ENCODE measurements around the gene COL19A1.

Gene COL19A1

DNA sequence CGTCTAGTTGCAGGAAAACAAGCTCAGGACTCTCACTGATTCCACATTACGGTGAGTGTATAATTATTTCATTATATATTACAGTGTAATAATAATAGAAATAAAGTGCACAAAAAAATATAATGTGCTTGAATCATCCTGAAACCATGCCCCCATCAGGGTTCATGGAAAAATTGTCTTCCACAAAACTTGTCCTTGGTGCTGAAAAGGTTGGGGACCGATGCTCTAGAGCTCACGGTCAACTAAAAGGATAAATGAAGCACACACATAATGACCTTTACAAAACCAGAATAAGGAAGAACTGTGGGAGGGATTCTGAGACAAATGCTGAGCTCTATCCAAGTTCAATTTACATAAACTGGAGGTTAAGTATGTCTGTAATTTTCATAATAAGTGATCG, 194.3 kb downstream of the COL19A1 start:
- no peak for DNase-seq (ENCODE audit: low spot score)

DNA sequence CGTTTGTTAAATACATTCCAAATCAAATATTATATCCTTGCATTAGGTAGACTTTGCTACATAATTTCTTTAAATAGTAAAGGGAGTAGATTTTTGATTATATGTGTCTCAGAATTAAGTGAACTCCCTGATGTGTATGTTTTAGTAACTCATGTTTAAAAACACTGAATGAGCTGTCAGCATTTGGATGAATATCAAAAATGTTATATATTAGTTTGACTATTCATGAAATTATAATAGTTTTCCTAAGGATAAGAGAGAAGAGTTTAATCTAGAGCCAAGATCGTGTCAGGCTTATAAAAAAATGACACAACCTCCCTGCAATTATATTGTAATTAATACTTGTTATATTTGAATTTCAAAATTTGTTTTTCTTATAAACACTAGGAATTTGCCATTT, 195.2 kb downstream of the COL19A1 start:
- no peak for DNase-seq (ENCODE audit: low spot score)

DNA sequence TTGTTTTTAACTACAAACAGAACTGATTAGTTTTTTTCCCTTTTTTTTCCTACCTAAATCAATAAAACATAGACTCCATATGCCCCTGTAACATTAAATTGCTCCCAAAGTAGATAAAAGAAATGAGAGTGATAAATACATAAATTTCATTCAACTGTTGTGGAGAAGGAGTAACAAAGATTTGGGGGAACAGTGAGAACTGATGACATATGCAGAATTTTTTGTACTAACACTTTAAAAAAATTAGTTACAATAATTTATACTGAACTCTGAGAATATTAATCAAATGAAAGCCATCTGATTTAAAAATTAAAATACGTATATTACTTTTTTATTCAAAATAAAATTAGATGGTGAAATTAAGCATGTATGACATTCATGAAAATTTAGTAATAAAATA, 195.7 kb downstream of the COL19A1 start:
- no peak for DNase-seq (ENCODE audit: low spot score)

DNA sequence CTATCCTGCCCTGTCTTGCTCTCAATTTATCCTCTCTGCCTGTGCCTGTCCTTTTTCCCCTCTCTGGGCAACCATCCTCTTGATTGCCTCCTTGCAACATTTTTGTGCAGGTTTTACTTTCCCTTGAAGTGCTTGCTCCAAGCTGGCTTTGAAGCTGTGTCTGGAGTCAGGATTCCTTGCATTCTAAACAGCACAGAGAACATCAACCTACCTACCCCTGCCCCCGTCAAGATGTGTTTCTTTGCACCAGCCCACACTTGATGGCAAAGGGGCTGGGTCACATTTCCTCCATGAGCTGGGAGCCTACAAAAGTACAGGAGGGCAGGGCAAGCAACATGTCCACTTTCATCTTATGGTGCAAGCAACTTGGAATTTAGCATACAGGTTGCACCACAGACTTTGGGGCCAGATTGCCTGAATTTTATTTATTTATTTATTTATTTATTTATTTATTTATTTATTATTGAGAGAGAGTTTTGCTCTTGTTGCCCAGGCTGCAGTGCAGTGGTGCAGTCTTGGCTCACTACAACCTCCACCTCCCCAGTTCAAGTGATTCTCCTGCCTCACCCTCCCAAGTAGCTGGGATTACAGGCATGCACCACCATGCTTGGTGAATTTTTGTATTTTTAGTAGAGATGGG, 206.3 kb downstream of the COL19A1 start:
- no peak for DNase-seq (ENCODE audit: low spot score)

DNA sequence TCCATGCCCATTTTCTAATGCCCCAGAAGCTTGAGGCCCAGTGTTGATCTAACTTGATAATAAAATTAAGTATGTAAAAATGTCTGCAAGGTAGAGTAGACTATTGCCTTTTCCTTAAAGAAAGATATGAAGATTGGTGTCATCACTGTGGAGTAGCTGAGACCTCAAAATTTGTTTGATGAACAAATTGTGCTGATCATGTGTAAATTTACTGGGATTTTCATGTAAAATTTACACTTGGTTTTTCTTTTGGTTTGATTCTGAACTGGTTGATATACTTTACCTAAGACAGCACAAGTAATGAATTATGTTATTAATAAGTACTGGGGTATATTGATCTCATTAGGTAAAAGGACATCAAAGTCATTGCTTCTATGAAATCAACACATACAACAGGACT, 207.3 kb downstream of the COL19A1 start:
- no peak for DNase-seq (ENCODE audit: low spot score)

DNA sequence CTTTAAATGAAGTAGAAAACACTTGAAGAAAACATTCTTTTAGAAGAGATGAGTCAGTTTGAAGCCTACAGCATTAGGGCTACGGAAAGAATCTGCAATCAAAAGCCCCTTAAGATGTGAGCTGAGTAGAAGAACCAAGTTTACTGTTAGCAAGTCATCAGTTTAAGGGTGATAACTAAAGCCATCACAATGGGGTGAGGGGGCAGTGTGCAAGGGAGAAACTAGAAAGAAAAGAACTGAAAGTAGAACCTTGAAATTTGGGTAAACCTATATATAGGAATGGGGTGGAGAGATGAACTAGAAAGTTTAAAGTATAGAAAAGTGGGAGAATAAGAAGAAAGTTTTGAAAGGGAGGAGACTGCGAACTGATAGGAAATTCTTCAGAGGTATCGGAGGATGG, 212.9 kb downstream of the COL19A1 start:
- no peak for DNase-seq (ENCODE audit: low spot score)

DNA sequence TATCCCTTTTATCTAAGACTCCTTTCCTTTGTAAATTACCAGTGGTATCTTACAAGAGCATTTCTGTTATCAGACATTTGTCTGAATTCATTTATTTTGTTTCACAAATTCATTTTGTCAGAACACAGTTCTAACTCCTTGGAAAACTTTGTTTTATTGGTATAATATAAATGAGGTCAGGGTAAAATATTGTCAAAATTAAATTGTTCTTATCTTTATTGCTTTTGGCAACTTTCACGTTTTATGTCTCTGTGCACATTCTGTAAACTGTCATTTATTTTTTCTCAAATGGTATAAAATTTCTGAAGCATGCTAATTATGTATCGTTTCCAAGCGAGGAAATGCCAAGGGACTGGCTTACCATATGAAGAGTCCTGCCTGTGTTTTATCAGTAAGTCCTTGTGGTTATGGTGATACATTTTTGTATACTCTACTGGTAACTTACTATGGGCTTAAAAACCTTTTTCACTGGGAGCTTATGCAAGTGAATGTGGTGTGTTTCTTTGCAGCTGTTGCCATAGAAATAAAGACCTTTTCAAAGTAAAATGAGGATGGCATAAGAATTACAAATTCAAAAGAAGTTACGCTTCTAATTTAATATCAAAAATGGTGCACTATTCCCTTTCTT, 214.2 kb downstream of the COL19A1 start:
- no peak for DNase-seq (ENCODE audit: low spot score)

DNA sequence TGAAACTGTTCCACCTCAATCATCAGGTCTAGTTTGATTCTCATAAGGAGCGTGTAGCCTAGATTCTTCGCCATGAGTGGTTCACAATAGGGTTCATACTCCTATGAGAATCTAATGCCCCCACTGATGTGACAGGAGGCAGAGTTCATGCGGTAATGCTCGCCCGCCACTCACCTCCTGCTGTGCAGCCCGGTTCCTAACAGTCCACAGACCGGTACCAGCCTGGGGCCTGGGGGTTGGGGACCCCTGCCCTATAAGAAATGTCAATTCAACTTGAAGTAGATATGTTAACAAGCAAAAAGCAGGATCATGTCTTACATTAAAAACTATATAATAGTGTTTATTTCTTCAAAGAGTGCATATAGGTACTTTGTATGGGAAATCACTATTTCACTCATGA, 216.5 kb downstream of the COL19A1 start:
- DNase-seq (ENCODE audit: low spot score): no peak

DNA sequence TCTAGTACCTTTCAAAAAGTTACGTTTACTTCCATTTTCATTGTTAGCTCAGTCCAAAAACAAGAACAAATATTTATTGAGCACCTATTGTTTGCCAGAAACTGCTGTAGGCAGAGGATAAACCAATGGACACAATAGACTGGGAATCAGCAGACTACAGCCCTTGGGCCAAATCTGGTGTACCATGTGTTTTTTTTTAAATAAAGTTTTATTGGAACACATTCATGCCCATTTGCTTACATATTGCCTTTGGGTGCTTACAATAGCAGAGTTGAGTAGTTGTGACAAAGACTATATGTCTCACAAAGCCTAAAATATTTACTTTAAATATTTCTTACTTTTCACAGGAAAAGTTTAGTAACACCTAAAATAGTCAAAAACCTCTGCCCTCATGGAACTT, 220.4 kb downstream of the COL19A1 start:
- DNase-seq (ENCODE audit: low spot score): no peak

DNA sequence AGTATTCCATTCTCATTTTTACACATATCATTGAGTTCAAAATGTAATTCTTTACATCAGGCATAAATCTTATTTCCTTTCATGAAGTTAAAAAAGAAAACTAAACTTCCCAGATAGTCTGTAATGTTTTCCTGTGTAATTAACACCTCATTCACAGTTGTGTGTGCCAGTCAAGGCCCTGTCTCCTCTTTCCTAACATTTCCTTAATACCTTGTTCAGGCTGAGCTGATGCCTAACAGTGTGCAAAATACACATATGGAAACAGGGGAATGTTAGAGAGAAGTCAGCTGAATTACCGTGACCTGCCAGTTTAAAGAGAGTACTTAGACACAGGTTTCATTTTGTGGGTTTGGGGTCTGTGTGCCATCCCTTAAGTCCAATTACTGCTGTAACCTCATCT, 227.8 kb downstream of the COL19A1 start:
- DNase-seq (ENCODE audit: low spot score): no peak

DNA sequence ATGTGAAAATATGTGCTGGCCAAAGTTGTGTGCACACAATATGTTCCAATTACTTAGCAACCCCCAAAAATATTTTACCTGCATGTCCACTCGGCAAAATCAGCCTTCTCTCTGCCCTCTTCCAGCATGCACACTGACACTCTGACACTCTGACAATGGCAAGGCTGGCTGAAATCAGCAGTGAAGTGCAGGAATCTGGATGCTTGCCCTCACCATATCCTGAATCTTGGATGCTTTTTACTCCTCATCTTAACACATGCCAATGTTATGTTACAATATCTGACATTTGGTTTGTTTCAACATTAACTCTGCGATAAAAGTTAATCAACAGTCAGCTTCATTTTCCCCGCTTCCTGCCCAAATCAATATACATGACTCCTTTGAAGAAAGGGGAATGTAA, 233.4 kb downstream of the COL19A1 start:
- DNase-seq (ENCODE audit: low spot score): no peak

DNA sequence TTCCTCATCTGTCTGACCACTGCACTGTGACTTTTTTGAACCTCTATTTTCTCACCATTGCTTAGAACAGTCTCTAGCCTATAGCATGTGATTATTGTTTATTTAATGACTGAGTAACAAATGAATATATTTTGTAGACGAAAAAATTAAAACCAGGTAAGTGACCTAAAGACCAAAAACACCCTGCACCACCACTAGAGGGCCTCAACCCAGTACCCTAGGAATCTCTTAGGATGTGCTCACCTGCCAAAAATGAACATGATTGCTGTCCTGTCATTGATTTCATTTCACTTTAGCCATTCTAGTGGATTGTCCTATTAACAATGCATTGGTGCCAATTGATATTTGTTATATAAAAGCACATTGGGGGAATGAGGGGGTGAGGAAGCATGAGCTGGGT, 237.4 kb downstream of the COL19A1 start:
- DNase-seq (ENCODE audit: low spot score): peak; percentile 4

DNA sequence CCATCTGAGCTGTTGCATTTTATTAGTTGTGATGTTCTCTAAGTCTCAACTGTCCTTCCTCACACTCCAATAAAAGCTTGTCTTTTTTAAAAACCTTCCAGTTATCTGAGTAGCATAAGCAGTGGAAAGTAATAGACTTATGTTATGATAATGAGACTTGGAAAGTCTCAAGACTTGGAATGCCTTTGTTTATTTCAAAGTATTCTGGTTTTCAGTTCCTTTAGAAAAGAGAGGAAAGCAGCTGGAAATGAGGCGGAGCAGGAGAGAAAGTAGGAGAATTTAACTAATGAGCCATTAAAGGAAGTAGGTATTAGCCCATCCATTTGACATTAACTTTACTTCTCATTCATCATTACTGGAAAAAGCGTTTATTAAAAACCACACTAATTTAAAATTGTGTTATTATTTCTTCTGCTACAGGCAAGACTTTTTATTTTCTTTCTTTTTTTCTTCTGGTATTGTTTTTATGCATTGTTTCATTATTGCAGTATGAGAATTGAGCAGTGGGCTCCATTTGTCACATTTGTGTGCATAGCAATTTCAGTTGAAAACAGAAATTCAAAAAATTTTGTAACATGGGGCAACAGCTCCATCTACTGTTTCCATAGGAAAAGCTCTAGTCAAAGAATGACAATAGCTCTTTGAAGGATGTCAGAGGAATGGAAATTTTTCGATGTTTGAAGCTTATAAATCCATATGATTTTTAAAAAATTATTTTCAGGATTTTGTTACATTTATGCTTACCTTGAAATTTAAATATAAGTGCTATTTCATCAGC, 241.7 kb downstream of the COL19A1 start:
- peak; percentile 15 for DNase-seq (ENCODE audit: low spot score)

DNA sequence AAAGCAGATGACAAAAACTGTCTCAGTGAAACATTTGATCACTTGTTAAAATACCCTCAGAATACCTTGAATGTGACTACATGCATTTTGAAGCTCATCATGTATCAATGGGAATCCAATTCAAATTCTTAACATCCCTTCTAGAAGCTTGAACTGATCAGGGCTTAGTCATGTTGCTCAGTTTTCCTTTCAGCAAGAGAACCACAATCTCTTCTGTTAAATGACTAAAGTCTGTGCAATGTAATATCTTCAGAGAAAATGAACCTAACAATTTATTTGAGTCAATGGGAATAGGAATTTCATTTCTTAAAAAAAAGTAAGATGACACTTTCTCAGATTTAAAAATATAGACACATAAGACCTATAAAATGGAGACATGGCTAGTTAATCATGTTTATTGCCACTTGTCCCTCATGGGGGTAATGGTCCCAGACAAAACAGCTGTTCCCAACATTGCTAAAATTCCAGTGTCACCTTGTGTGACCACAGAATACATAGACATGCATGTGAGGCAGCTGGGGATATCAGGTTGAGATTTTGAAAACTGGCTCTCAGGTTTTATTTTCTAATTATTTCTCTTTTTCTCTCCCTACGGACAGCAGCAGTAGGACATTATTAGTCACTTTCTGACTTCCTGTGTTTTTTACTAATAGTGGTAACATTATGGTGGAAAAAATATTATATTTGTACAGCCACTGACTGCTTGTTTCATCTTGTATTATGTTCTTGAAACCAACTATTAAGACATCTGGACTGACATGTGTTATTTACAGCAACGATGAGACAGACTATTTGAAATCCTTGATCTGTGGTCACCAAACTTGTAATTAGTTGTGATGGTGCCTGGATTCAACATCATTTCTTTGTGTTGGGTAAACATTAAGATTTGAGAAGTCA, 244.0 kb downstream of the COL19A1 start:
- DNase-seq (ENCODE audit: low spot score): no peak

DNA sequence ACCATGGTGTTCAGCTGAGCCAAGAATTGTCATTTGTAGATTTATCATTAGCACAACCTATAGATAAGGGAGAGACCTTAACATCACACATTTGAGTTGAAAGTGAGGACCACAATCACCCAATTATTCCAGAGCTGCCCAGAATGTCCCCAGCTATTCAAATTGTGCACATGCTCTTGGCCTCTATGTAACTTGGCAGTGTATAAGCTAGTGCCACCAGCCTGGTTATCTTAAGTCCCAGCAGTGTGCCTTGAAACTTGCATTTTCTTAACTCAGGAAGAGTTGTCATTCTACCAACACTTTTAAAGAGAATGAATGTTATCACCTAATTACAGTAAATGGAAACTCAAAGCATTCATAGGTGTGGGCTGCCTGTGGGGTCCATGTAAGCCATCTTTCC, 245.4 kb downstream of the COL19A1 start:
- DNase-seq (ENCODE audit: low spot score): no peak

DNA sequence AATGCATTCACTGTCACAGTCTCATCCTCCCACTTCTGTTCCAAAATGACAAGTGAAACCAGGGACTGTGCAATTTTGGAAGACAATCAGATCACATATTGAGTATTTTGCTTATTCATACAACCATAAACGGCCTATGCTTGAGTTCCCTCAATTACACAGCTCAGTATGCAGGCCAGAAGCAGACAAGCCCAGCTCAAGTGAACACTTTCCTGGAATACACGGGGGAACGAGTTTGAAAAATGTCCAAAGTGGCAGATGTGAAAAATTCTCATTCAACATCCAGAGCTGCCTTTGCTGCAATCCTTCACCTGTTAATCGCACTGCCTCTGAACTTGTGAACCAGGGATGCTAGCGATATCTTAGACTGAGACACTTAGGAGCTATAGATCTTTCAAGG, 246.4 kb downstream of the COL19A1 start:
- no peak for DNase-seq (ENCODE audit: low spot score)

DNA sequence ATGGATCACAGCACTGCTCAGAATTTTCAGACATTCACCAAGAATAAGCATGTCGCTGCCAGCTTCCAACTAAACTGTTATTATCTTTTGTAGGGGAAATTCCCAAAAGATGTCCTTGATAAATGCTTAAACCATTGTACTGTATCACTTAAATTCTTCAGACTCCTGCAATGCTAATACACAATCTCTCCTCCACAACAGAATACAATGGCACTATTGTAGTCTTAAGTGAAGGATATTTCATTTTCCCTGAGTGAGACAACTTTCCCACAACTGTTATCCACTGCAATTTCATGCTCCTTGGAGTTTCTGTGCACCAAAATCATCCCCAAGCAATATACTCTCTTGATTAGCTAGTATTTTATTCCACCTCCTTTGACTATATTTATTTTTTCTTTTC, 246.8 kb downstream of the COL19A1 start:
- DNase-seq (ENCODE audit: low spot score): no peak

DNA sequence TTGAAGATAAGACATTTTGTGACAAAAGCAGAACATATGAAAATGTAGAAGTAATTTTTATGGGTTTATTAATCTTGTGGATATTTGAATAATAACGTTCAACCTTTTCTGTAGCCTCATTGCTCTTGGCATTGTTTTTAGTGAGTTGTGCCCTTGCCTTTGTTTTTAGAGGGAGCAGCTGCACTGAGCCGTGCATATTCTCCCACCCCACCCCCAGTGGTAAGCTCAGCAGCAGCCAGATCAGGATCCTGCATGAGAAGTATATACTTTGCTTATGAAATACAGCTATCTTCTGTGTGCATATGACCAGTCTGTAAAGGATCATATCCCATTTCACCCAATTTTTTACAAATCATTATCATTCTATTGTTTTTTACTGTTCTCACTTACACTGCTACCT, 252.3 kb downstream of the COL19A1 start:
- no peak for DNase-seq (ENCODE audit: low spot score)

DNA sequence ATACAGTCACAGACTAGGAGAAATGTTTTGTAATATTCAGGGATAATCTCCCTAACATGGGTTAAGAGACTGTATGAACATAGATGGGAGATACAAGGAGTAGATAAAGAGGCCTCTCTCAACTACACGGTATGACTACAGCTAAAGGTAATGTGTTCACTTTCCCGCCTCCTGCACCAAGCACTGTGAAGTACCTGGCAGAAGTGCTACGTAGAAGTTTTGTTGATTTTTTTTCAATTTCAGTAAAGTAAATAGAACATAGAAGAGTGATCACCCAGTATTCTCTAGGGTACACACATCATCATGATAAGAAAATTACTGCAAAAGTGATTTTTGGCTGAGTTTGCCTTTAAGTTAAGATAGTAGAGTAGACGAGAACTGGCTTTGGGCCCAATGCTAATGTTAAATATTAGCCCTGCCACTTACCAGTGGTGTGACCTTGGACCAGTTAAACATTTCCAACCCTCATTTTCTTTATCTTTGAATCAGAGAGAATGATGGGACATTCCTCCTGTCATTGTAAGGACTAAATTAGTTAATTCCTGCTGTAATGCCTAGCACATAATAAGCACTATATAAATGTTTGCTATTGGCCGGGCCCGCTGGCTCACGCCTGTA, 253.0 kb downstream of the COL19A1 start:
- no peak for DNase-seq (ENCODE audit: low spot score)

DNA sequence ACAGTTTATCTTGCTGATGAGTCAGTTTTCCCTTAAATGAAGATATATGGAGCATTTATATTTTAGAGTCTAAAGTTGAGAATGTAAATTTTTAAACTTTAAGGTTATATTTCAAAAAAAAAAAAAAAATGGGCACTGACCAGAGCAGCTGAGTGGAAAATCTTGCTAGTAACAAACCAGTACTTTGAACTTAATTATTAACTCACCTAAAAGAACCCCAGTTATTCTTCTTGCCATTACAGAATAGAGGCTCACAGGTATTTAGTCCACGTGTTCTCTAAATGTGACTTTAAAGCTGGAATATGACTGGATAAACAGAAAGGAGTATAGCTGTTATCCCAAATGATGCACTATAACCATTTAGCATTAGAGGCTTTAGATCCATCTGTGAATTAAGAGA, 258.1 kb downstream of the COL19A1 start:
- no peak for DNase-seq (ENCODE audit: low spot score)

DNA sequence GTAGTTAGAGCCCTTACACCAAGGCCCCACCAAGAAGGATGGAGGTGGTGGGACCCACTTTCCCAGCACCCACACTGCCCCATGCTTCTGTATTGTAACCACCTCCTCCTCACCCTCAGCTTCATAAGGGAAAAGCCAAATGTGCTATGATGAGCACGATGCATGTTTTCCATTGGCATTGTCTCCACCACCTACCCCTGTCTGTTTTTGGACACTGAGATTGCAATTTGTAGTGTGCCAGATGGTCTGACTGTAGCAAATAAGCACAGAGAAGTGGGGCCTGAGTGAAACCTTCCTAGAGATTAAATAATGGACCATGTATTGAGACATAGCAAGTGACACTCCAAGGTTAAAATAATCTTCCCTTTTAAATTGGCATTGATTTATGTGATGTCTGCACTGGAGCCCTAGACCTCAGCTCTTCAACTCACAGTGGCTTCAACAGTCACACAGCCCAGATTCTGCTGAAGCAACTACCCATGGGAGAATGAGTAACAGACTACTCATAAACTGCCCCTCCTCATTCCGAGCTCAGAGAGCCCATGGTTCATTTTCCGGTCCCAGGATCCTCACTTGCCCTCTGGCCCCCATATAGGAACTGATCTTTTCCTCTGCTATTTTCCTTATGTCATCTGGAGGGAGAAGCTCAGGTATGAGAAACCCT, 258.7 kb downstream of the COL19A1 start:
- DNase-seq (ENCODE audit: low spot score): no peak

Measured in germinal center (tissue), 1 donor.